ENCODE data around the gene SRRD.

DNA sequence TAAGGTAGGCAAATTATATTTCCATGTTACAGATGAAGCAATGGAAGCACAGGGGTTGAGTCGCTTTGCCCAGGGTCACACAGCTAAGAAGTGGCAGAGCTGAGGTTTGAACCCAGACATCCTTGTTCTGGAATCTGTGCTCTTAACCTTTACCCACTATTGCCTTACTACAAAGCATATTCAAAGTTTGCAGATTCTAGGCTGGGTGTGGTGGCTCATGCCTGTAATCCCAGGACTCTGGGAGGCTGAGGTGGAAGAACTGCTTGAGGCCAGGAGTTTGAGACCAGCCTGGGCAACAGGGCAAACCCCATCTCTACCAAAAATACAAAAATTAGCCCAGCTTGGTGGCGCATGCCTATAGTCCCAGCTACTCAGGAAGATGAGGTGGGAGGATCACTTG lies 56.4 kb downstream of the SRRD start:
- no peak for TF ChIP-seq FOSL1 (IDR thresholded peaks at IDR 0.05; ENCODE audit: insufficient read depth, low read depth, low read length)
- no peak for TF ChIP-seq POLR2A (IDR thresholded peaks at IDR 0.05; ENCODE audit: control extremely low read depth in 1 of 2, low read depth in 2 of 2, low read length in 2 of 2)
- TF ChIP-seq, protein P1, sequence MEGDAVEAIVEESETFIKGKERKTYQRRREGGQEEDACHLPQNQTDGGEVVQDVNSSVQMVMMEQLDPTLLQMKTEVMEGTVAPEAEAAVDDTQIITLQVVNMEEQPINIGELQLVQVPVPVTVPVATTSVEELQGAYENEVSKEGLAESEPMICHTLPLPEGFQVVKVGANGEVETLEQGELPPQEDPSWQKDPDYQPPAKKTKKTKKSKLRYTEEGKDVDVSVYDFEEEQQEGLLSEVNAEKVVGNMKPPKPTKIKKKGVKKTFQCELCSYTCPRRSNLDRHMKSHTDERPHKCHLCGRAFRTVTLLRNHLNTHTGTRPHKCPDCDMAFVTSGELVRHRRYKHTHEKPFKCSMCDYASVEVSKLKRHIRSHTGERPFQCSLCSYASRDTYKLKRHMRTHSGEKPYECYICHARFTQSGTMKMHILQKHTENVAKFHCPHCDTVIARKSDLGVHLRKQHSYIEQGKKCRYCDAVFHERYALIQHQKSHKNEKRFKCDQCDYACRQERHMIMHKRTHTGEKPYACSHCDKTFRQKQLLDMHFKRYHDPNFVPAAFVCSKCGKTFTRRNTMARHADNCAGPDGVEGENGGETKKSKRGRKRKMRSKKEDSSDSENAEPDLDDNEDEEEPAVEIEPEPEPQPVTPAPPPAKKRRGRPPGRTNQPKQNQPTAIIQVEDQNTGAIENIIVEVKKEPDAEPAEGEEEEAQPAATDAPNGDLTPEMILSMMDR (IDR thresholded peaks at IDR 0.05; ENCODE audit: control extremely low read depth in 1 of 3, insufficient read depth in 1 of 3, low read depth in 1 of 3, low read length in 3 of 3), result no peak
- TF ChIP-seq SIN3A (conservative IDR thresholded peaks at IDR 0.05 in 1 of 2, IDR thresholded peaks at IDR 0.05 in 1 of 2; ENCODE audit: low read depth in 1 of 2, low read length in 2 of 2), result no peak
- no peak for TF ChIP-seq SP2 (IDR thresholded peaks at IDR 0.05; ENCODE audit: low read length)
- TF ChIP-seq, protein P2, sequence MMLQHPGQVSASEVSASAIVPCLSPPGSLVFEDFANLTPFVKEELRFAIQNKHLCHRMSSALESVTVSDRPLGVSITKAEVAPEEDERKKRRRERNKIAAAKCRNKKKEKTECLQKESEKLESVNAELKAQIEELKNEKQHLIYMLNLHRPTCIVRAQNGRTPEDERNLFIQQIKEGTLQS (IDR thresholded peaks at IDR 0.05; ENCODE audit: insufficient read depth, low read depth, low read length), result no peak
- TF ChIP-seq CREB1 (IDR thresholded peaks at IDR 0.05), result no peak
- TF ChIP-seq YY1 (IDR thresholded peaks at IDR 0.05; ENCODE audit: low read depth, low read length), result no peak
- no peak for TF ChIP-seq CHD2 (IDR thresholded peaks at IDR 0.05; ENCODE audit: low read length)
- no peak for TF ChIP-seq GTF2F1 (IDR thresholded peaks at IDR 0.05; ENCODE audit: borderline replicate concordance, low read depth, low read length)
- no peak for TF ChIP-seq EZH2 (IDR thresholded peaks at IDR 0.05; ENCODE audit: low read depth, low read length, severe bottlenecking)
